Heart right ventricle (tissue), 16 donors: Measurements from ENCODE around the gene TREM2. TPM values are rescaled to one million over a fixed set of nuclear protein-coding genes. Genes with fewer than 3 reads are reported as not detected.

Experiments used
- ATAC-seq, 8 donors: fragments of 200-7000 bp; cut with Tn5 transposase; one replicate each; pipeline ENCODE4 v1.9.1; 2020; ENCODE audit warnings: mild to moderate bottlenecking in 8 of 8, moderate library complexity in 8 of 8, moderate number of reproducible peaks in 1 of 8
- DNase-seq, 2 donors: peaks; one replicate each; pipeline ENCODE4 v3.0.0-alpha.2; 2020
- H3K27ac ChIP-seq, 10 donors: fragments of 200-600 bp; sonication (generic) in 2 of 10; one replicate each; pipeline versions ENCODE4 v1.5.0 to v1.8.0; 2020 to 2022; ENCODE audit warnings: mild to moderate bottlenecking in 3 of 10
- H3K27me3 ChIP-seq, 7 donors: fragments of 200-600 bp; one replicate each; pipeline ENCODE4 v1.8.0; 2021 to 2022; ENCODE audit warnings: mild to moderate bottlenecking in 2 of 7
- H3K36me3 ChIP-seq, 9 donors: fragments of 200-600 bp; sonication (generic) in 1 of 9; one replicate each; pipeline versions ENCODE4 v1.5.0 to v1.8.0; 2020 to 2022; ENCODE audit warnings: mild to moderate bottlenecking in 2 of 9
- H3K4me1 ChIP-seq, 9 donors: fragments of 200-600 bp; sonication (generic) in 1 of 9; one replicate each; pipeline versions ENCODE4 v1.5.0 to v1.8.0; 2020 to 2022; ENCODE audit warnings: mild to moderate bottlenecking in 4 of 9
- H3K4me3 ChIP-seq, 10 donors: fragments of 200-600 bp; sonication (generic) in 2 of 10; one replicate each; pipeline versions ENCODE4 v1.5.0 to v1.8.0; 2020 to 2022; ENCODE audit warnings: mild to moderate bottlenecking in 7 of 10, moderate library complexity in 2 of 10
- H3K9me3 ChIP-seq, 11 donors: fragments of 200-600 bp in 10 of 11; sonication (generic) in 2 of 11; one replicate each; pipeline versions ENCODE4 v1.5.0 to v1.8.0; 2013 to 2022; ENCODE audit warnings: mild to moderate bottlenecking in 2 of 11, control low read depth in 1 of 11, moderate library complexity in 1 of 11
- CTCF ChIP-seq, 9 donors: fragments of 200-600 bp; sonication (generic) in 2 of 9; IDR thresholded peaks; one replicate each; pipeline versions ENCODE4 v1.5.0 to v1.8.0; 2021 to 2022; ENCODE audit warnings: antibody characterized with exemption in 9 of 9, mild to moderate bottlenecking in 5 of 9, moderate library complexity in 1 of 9
- WGBS, 2 donors: extraction: QIAGEN DNeasy Blood & Tissue Kit; methylation state at CpG; one replicate each; pipeline ENCODE4 v1.1.7; 2013; ENCODE audit warnings: inconsistent platforms in 1 of 2; 5-methylcytosine and 5-hydroxymethylcytosine counted together
- intact Hi-C, 10 donors: fragments of 100-400 bp; cut with DNase I; formaldehyde crosslinking; loops; one replicate each; pipeline versions ENCODE4 v1.11.1 to v1.14.2; 2022
- polyA plus RNA-seq, 2 donors: library from polyadenylated mRNA; stranded (reverse); fragments of 200-250 nt; gene quantifications; one replicate each; pipeline ENCODE4 v1.2.3, GENCODE V29; 2013
- total RNA-seq, 10 donors: library from RNA; stranded (reverse); fragmentation: NEBNext Ultra II Directional in 3 of 10; extraction: Animal tissue kit (Norgen Biotek cat#: 25700) in 3 of 10; gene quantifications; one replicate each; pipeline versions ENCODE4 v1.2.1 to v1.2.4, GENCODE V29; 2021 to 2023
- donor health status: Arrhythmogenic right ventricular cardiomyopathy.
- donor health status: ischemic (EF 13 %, LVEDD 7.1; RV severe dilation, severe dysfunction).
- donor health status: healthy with polysubstance abuse.
- donor health status: DM: no; HTN: yes; CAD: no.
- donor health status: DM: no; HTN: no; CAD: no.
- donor health status: ischemic (EF 25% LVEDD 6.9; RV normal size, moderate dysfunction).
- donor health status: ischemic (EF 25% LVEDD 5.7; RV mildly dilated, moderate dysfunction).
- donor health status: healthy.
- donor health status: DM: yes; HTN: yes; CAD: no.
- donor health status: Ischemic cardiomyopathy.
- donor health status: ischemic (EF 35%, LVEDD 5.7; RV mildly dilated, moderate dysfunction).
- donor health status: nonischemic (EF 11% LVEDD 7.7; RV severe dilation, severe dysfunction).
- donor health status: DM: yes; HTN: yes; CAD: no.
- donor health status: PGD.
- donor health status: ischemic (EF 29% LVEDD 5.4; RV normal size, mild dysfunction).
- donor health status: nonischemic (EF 23%, LVEDD 6.1; RV moderate dilation, normal function).

Gene TREM2
- total and polyA plus RNA-seq, 12 donors, result 0.40 to 5.5 (median 1.1) TPM; not detected in 3

- peaks cover 0 to 5% (median 0%) of the 10 kb centered on the region in 9 donors for H3K4me1 ChIP-seq
- ATAC-seq, result no peak
- no peak for TF ChIP-seq CTCF (IDR thresholded peaks at IDR 0.05)
- no peak for DNase-seq
- H3K36me3 ChIP-seq, result no peaks in the 10 kb centered on the region
- H3K27ac ChIP-seq, result no peak overlapping the region
- peaks cover 0 to 59% (median 38%) of the 10 kb centered on the region in 7 donors for H3K27me3 ChIP-seq
- no peak overlapping the region for H3K4me3 ChIP-seq
- intact Hi-C loops, result no loop called here
- WGBS, 2 donors, result 56 to 59% methylated on average over 12 of the region's 12 CpGs
- no peaks in the 10 kb centered on the region for H3K9me3 ChIP-seq
These were observed 3.4 kb downstream of the TREM2 start for GRCh38 chr6:41159415-41160082.

GRCh38 chr6:41157323-41157722 is 5.6 kb downstream of the TREM2 start:
- WGBS, 2 donors, result 78 to 89% methylated on average over 5 of the region's 5 CpGs
- no peaks in the 10 kb centered on the region for H3K36me3 ChIP-seq
- peaks cover 0 to 65% (median 38%) of the 10 kb centered on the region in 7 donors for H3K27me3 ChIP-seq
- intact Hi-C loops, result no loop called here
- H3K4me1 ChIP-seq, result peaks cover 0 to 3% (median 0%) of the 10 kb centered on the region in 9 donors
- ATAC-seq (peak in 3 of 8 donors; percentile 11 to 47 (median 29)), DNase-seq (no peak)
- no peak overlapping the region for H3K4me3 ChIP-seq
- no peaks in the 10 kb centered on the region for H3K9me3 ChIP-seq
- H3K27ac ChIP-seq, result no peak overlapping the region
- no peak for TF ChIP-seq CTCF (IDR thresholded peaks at IDR 0.05)

GRCh38 chr6:41156771-41157170 is 6.1 kb downstream of the TREM2 start:
- Histone ChIP-seq H3K9me3 (no peaks in the 10 kb centered on the region), H3K4me3 (no peak overlapping the region), H3K4me1 (no peaks in the 10 kb centered on the region), H3K36me3 (no peaks in the 10 kb centered on the region), H3K27ac (no peak overlapping the region), H3K27me3 (peaks cover 0 to 59% (median 38%) of the 10 kb centered on the region in 7 donors)
- TF ChIP-seq CTCF (IDR thresholded peaks at IDR 0.05), result no peak
- WGBS, 2 donors, result 83 to 96% methylated on average over 6 of the region's 6 CpGs
- no peak for DNase-seq
- no peak for ATAC-seq
- intact Hi-C loops, result no loop called here

- peaks cover 0 to 53% (median 33%) of the 10 kb centered on the region in 7 donors for H3K27me3 ChIP-seq
- 92 to 93% methylated on average over 4 of the region's 4 CpGs for WGBS, 2 donors
These were observed 6.9 kb downstream of the TREM2 start for GRCh38 chr6:41156001-41156400.

More at GRCh38 chr6:41156001-41156400, 6.9 kb downstream of the TREM2 start:
- ATAC-seq, result no peak
- Histone ChIP-seq H3K36me3 (no peaks in the 10 kb centered on the region), H3K4me3 (no peak overlapping the region), H3K4me1 (no peaks in the 10 kb centered on the region), H3K27ac (no peak overlapping the region), H3K9me3 (no peaks in the 10 kb centered on the region)
- intact Hi-C loops, result no loop called here
- no peak for TF ChIP-seq CTCF (IDR thresholded peaks at IDR 0.05)
- DNase-seq, result no peak
